ENCODE data around the gene NPTX1. TPM values are rescaled to one million over a fixed set of nuclear protein-coding genes. Genes with fewer than 3 reads are reported as not detected.
A peak's percentile ranks its signal among the peaks of the same experiment; 100 is the strongest.
"Not testable (repeated sequence)": the region's sequence is repeated elsewhere in the genome, so short reads cannot be mapped to it uniquely, and the experiment has no call there.

NPTX1 gene
- total RNA-seq, 1 donor from 2014 or later, result 0.53 TPM

GRCh38 chr17:80507177-80507576, 30.8 kb upstream of the NPTX1 start:
- DNase-seq (ENCODE audit: low spot score); intact Hi-C loops (cut with DNase I); ATAC-seq: not testable (repeated sequence)

GRCh38 chr17:80504686-80505413, 28.4 kb upstream of the NPTX1 start:
- no peak for DNase-seq (ENCODE audit: low spot score)
- no peak for ATAC-seq
- intact Hi-C loops (cut with DNase I), result no loop called here

GRCh38 chr17:80503921-80504320, 27.5 kb upstream of the NPTX1 start:
- DNase-seq (ENCODE audit: low spot score), result no peak
- intact Hi-C loops (cut with DNase I), result no loop called here
- ATAC-seq, result no peak

GRCh38 chr17:80503031-80503430, 26.6 kb upstream of the NPTX1 start:
- ATAC-seq (no peak), DNase-seq (ENCODE audit: low spot score) (no peak)
- intact Hi-C loops (cut with DNase I), result no loop called here

GRCh38 chr17:80502578-80502877, 26.1 kb upstream of the NPTX1 start:
- DNase-seq (ENCODE audit: low spot score) (no peak), ATAC-seq (no peak)
- intact Hi-C loops (cut with DNase I), result no loop called here

DNA sequence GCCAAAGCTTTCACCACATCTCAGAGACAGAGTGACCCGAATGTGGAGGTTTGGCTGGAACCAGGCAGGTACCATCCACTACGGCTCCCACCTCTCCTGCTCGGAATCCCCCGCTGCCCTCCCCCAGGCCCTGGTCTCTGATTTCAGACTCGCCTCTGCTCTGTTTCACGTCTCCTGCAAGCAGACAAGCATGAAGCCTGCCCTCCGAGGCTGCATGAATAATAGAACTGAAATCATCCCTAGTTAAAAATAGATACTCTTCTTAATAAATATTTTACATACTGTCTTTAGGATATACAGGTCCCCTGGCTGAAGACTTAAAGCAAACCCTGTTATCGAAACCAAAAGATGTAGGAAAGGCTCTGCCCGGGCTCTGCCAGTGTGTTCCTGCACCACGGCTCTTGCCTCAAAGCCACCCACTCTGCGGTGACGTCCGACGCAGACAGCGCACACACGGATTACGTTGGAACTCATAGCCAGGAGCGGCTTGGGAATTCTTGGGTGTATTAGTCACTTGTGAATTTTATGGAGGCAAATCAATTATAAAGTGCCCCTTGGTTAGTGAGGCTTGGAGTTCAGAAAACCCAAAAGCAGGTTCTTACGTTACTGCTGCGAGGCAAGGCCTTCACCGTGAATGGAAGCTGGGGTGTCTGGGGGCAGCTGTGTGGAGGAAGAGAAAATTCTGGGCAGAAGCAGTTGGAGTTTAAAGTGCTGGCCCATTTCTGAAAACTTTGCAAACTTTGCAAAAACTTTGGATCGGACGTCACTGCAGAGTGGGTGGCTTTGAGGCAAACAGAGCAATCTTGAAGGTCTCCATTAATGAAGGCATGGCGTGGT, 25.6 kb upstream of the NPTX1 start:
- intact Hi-C loops (cut with DNase I), result no loop called here

GRCh38 chr17:80499961-80500665, 23.7 kb upstream of the NPTX1 start:
- DNase-seq (ENCODE audit: low spot score) (no peak), ATAC-seq (no peak)
- intact Hi-C loops (cut with DNase I), result no loop called here

More for the DNA sequence above, 25.6 kb upstream of the NPTX1 start:
- ATAC-seq (no peak), DNase-seq (ENCODE audit: low spot score) (no peak)

DNA sequence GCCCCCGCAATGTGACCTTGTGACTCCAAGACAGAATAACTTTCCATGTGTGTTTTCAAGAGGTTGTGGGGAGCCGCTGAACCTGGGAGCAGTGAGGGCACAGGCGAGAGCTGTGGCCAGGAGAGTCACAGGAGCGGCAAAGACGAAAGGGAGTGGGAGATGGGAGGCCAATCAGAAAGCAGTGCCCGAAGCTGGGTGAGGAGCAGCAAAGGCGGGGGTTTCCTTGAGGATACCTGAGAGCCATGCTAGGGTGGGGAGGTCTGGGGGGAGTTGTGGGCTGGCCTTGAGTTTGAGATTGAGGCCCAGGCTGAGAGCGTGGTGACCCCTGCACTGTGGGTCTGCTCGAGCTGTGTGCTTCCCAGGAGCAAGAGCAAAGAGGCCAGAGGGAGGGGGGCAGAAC, 23.2 kb upstream of the NPTX1 start:
- intact Hi-C loops (cut with DNase I), result no loop called here
- DNase-seq (ENCODE audit: low spot score) (no peak), ATAC-seq (no peak)

GRCh38 chr17:80498920-80499410, 22.6 kb upstream of the NPTX1 start:
- ATAC-seq (peak; percentile 9), DNase-seq (ENCODE audit: low spot score) (no peak)
- intact Hi-C loops (cut with DNase I), result no loop called here

GRCh38 chr17:80498242-80498919, 22.0 kb upstream of the NPTX1 start:
- ATAC-seq (peak; percentile 87), DNase-seq (ENCODE audit: low spot score) (peak; percentile 72)
- intact Hi-C loops (cut with DNase I), result no loop called here

- ATAC-seq, result no peak
- intact Hi-C loops (cut with DNase I), result no loop called here
- DNase-seq (ENCODE audit: low spot score), result no peak
These were observed 21.4 kb upstream of the NPTX1 start for GRCh38 chr17:80497726-80498241.

GRCh38 chr17:80494547-80494946, 18.1 kb upstream of the NPTX1 start:
- intact Hi-C loops (cut with DNase I), result loop anchor here (5.0 kb wide), 1 partner anchor 1847 kb away; no protein-coding TSS in a partner anchor
- ATAC-seq (no peak), DNase-seq (ENCODE audit: low spot score) (no peak)

DNA sequence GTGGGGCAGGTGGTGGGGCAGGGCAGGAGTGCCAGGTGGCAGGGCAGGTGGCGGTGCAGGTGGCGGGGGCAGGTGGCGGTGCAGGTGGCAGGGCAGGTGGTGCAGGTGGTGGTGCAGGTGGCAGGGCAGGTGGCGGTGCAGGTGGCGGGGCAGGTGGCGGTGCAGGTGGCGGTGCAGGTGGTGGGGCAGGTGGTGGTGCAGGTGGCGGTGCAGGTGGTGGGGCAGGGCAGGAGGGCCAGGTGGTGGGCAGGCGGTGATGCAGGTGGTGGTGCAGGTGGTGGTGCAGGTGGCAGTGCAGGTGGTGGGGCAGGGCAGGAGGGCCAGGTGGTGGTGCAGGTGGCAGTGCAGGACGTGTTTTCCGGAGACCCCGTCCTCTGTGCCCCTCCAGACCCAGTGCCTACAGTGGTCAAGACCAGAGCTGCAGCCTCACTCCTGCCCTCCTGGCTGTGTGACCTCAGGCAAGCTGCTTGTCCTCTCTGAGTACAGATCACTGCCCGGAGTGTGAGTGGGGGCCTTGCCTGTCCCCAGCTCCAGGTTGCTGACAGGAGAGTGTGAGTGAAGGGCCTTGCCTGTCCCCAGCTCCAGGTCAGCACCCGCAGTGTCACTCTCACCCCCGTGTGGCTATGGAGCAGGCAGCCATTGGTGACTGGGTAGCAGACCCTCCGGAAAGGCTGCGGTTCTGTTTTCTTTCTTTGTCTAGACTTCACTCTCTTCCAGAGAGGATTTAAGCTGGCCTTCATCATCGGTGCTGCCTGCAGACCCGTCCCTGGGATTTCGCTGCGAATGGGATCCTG, 16.1 kb upstream of the NPTX1 start:
- no peak for DNase-seq (ENCODE audit: low spot score)
- ATAC-seq, result no peak
- intact Hi-C loops (cut with DNase I), result loop anchor here (5.0 kb wide), 1 partner anchor 1845 kb away; no protein-coding TSS in a partner anchor

GRCh38 chr17:80491478-80492342, 15.3 kb upstream of the NPTX1 start:
- intact Hi-C loops (cut with DNase I), result loop anchor here (5.0 kb wide), 1 partner anchor 1844 kb away; no protein-coding TSS in a partner anchor
- DNase-seq (ENCODE audit: low spot score) (no peak), ATAC-seq (peak; percentile 24)

GRCh38 chr17:80487511-80487910, 11.1 kb upstream of the NPTX1 start:
- intact Hi-C loops (cut with DNase I), result no loop called here
- ATAC-seq (no peak), DNase-seq (ENCODE audit: low spot score) (no peak)

DNA sequence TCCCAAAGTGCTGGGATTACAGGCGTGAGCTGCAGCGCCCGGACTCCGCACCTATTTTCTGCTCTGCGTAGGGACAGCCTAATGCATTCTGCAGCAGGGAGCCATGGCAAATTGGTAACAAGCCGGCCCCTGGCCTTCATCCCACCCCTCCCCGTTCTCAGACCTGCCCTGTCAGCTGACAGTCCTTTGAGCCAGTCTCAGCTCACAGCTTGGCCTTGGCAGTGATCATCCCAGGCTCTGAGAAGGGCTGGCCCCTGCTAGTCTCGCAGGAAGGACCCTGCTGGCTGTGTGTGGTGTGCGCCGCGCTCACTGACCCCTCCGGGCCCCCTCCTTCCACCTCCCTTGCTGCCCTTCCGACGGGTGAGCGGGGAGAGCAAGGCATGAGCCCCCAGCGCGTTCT, 10.3 kb upstream of the NPTX1 start:
- DNase-seq (ENCODE audit: low spot score) (no peak), ATAC-seq (no peak)
- intact Hi-C loops (cut with DNase I), result no loop called here

- intact Hi-C loops (cut with DNase I), result no loop called here
- no peak for DNase-seq (ENCODE audit: low spot score)
- no peak for ATAC-seq
These were observed 9.4 kb upstream of the NPTX1 start for GRCh38 chr17:80485846-80486245.
